HCT116 (cell line): ENCODE results near the gene TPRKB. TPM values are rescaled to one million over a fixed set of nuclear protein-coding genes. Genes with fewer than 3 reads are reported as not detected.
"Not testable (repeated sequence)": the region's sequence is repeated elsewhere in the genome, so short reads cannot be mapped to it uniquely, and the experiment has no call there.

Source experiments
- ATAC-seq: fragments of 200-7000 bp; cut with Tn5 transposase; 2 replicates; pipeline ENCODE4 v1.9.1; 2020; ENCODE audit warnings: mild to moderate bottlenecking, moderate library complexity
- BruUV-seq: library from RNA; stranded (reverse); fragments of 400-500 nt; replicated peaks from 2 replicates; lab custom pipeline; 2021; lab: Mats Ljungman, UMichigan
- CTCF ChIA-PET: fragments of 300-600 bp; sonication (Branson Sonifier 250); formaldehyde crosslinking; loops from one replicate; lab custom pipeline; 2021; ENCODE audit warnings: antibody characterized with exemption; lab: Charles Lee
- POLR2A ChIA-PET: fragments of 300-600, 350-600 bp; sonication (Branson Sonifier 250); formaldehyde crosslinking; loops from one replicate; lab custom pipeline; 2021; ENCODE audit warnings: antibody characterized with exemption; lab: Charles Lee
- RAD21 ChIA-PET, 2 experiments: fragments of 300-600 bp; sonication (Branson Sonifier 250); formaldehyde crosslinking; loops; one replicate each; lab custom pipeline; 2023; ENCODE audit warnings: low total read pairs in 2 of 2; ENCODE audit not compliant: uncharacterized antibody in 2 of 2, unreplicated experiment in 2 of 2, low non-redundant PET in 1 of 2; lab: Charles Lee
- DNase-seq: peaks from one replicate; pipeline ENCODE4 v3.0.0-alpha.2; 2010; ENCODE audit warnings: low read depth, low spot score
- H2AFZ ChIP-seq: fragments of 200-600 bp; shearing (Covaris generic), sonication (generic); 2 replicates; pipeline ENCODE4 v1.6.1; 2017; ENCODE audit warnings: low read depth, mixed run types, mixed read lengths, antibody characterized with exemption, low read length; ENCODE audit not compliant: poor library complexity, severe bottlenecking
- H3K27ac ChIP-seq: 2 replicates; pipeline ENCODE4 v1.5.1; 2012; ENCODE audit warnings: low read depth, low read length
- H3K27me3 ChIP-seq: fragments of 200-600 bp; sonication (generic); 2 replicates; pipeline ENCODE4 v1.6.1; 2016; ENCODE audit warnings: mixed run types, low read length, mixed read lengths; ENCODE audit not compliant: insufficient read depth
- H3K36me3 ChIP-seq, 2 experiments: fragments of 200-500 bp in 1 of 2; fragments of 200-600 bp in 1 of 2; sonication (Bioruptor generic) in 1 of 2; sonication (generic) in 1 of 2; 2 replicates each; pipeline versions ENCODE4 v1.5.1 to v1.6.1; 2014 to 2016; ENCODE audit warnings: low read length in 2 of 2, inconsistent platforms in 1 of 2, mixed read lengths in 1 of 2, mixed run types in 1 of 2; ENCODE audit not compliant: insufficient read depth in 2 of 2, control insufficient read depth in 1 of 2
- H3K4me1 ChIP-seq, 2 experiments: fragments of 200-600 bp in 1 of 2; sonication (generic) in 1 of 2; 2 replicates each; pipeline versions ENCODE4 v1.5.1 to v1.6.1; 2012 to 2017; ENCODE audit warnings: low read length in 2 of 2, inconsistent platforms in 1 of 2, mild to moderate bottlenecking in 1 of 2, mixed read lengths in 1 of 2, mixed run types in 1 of 2, moderate library complexity in 1 of 2; ENCODE audit not compliant: insufficient read depth in 2 of 2, control insufficient read depth in 1 of 2
- H3K4me2 ChIP-seq: fragments of 200-600 bp; sonication (generic); 2 replicates; pipeline ENCODE4 v1.6.1; 2017; ENCODE audit warnings: mixed run types, low read length, mixed read lengths
- H3K4me3 ChIP-seq, 2 experiments: fragments of 200-600 bp in 1 of 2; sonication (generic) in 1 of 2; replicated peaks in 1 of 2; 2 replicates each; pipeline ENCODE4 v1.5.1; 2011 to 2016; ENCODE audit warnings: low read length in 2 of 2, control low read depth in 1 of 2, low read depth in 1 of 2, mild to moderate bottlenecking in 1 of 2, mixed read lengths in 1 of 2, mixed run types in 1 of 2
- H3K79me2 ChIP-seq: fragments of 200-600 bp; sonication (generic); 2 replicates; pipeline ENCODE4 v1.6.1; 2017; ENCODE audit warnings: mild to moderate bottlenecking, mixed run types, low read length, moderate library complexity, mixed read lengths; ENCODE audit not compliant: insufficient read depth
- H3K9ac ChIP-seq: fragments of 200-600 bp; sonication (generic); 2 replicates; pipeline ENCODE4 v1.6.1; 2016; ENCODE audit warnings: low read length, mixed read lengths
- H3K9me2 ChIP-seq: fragments of 200-600 bp; sonication (generic), shearing (Covaris generic); 2 replicates; pipeline ENCODE4 v1.6.1; 2017; ENCODE audit warnings: mixed run types, mild to moderate bottlenecking, moderate library complexity; ENCODE audit not compliant: insufficient read depth
- H3K9me3 ChIP-seq, 2 experiments: fragments of 200-500 bp in 1 of 2; fragments of 200-600 bp in 1 of 2; sonication (Bioruptor generic) in 1 of 2; sonication (generic) in 1 of 2; 2 replicates each; pipeline ENCODE4 v1.6.1; 2014 to 2017; ENCODE audit warnings: low read length in 2 of 2, mixed read lengths in 2 of 2, inconsistent platforms in 1 of 2, low read depth in 1 of 2, mild to moderate bottlenecking in 1 of 2, mixed run types in 1 of 2, moderate library complexity in 1 of 2; ENCODE audit not compliant: control insufficient read depth in 1 of 2, insufficient read depth in 1 of 2
- H4K20me1 ChIP-seq: fragments of 200-600 bp; sonication (generic), shearing (Covaris generic); 2 replicates; pipeline ENCODE4 v1.6.1; 2017; ENCODE audit warnings: mixed run types, mild to moderate bottlenecking, moderate library complexity; ENCODE audit not compliant: insufficient read depth
- CTCF ChIP-seq, 3 experiments: fragments of 200-600 bp in 1 of 3; sonication (generic) in 1 of 3; IDR thresholded peaks in 2 of 3; conservative IDR thresholded peaks in 1 of 3; 2 replicates each; pipeline ENCODE4 v1.5.1; 2012 to 2017; ENCODE audit warnings: low read depth in 2 of 3, low read length in 2 of 3, antibody characterized with exemption in 1 of 3, borderline replicate concordance in 1 of 3, control low read depth in 1 of 3, mild to moderate bottlenecking in 1 of 3, mixed read lengths in 1 of 3, mixed run types in 1 of 3, moderate library complexity in 1 of 3; ENCODE audit not compliant: insufficient read depth in 1 of 3
- RAD21 ChIP-seq: IDR thresholded peaks from 2 replicates; pipeline ENCODE4 v1.6.1; 2012; ENCODE audit warnings: low read depth, mild to moderate bottlenecking
- intact Hi-C: fragments of 100-400 bp; cut with micrococcal nuclease; formaldehyde crosslinking; loops from 2 replicates; pipeline ENCODE4 v1.10.0; 2022
- total RNA-seq: library from RNA; stranded (reverse); gene quantifications from one replicate; pipeline ENCODE4 v1.2.1, GENCODE V29; 2021; ENCODE audit not compliant: unreplicated experiment

The TPRKB gene
- total RNA-seq, 1 experiment from 2014 or later = 42.5 TPM

GRCh38 chr2:73696985-73697384 is 40.2 kb downstream of the TPRKB start:
- H3K9me3 ChIP-seq, H3K27me3 ChIP-seq, H3K4me2 ChIP-seq, H3K4me3 ChIP-seq, H3K36me3 ChIP-seq, CTCF ChIA-PET, intact Hi-C loops, RAD21 ChIA-PET, H3K27ac ChIP-seq, H3K9ac ChIP-seq, ATAC-seq, H2AFZ ChIP-seq, DNase-seq, BruUV-seq, POLR2A ChIA-PET, H3K4me1 ChIP-seq, H3K79me2 ChIP-seq, H3K9me2 ChIP-seq, H4K20me1 ChIP-seq: not testable (repeated sequence)

GRCh38 chr2:73696521-73696920 is 40.6 kb downstream of the TPRKB start:
- H3K27me3 ChIP-seq, H3K9me2 ChIP-seq, H4K20me1 ChIP-seq, BruUV-seq, POLR2A ChIA-PET, H3K27ac ChIP-seq, ATAC-seq, intact Hi-C loops, H3K79me2 ChIP-seq, DNase-seq, H2AFZ ChIP-seq, H3K36me3 ChIP-seq, H3K4me1 ChIP-seq, H3K4me2 ChIP-seq, H3K9me3 ChIP-seq, RAD21 ChIA-PET, H3K4me3 ChIP-seq, H3K9ac ChIP-seq: not testable (repeated sequence)
- CTCF ChIA-PET = interaction anchor here (0.8 kb wide), 1 partner anchor 16 kb away, joined by 3 read pairs; no protein-coding TSS in a partner anchor

- BruUV-seq, H3K27ac ChIP-seq, POLR2A ChIA-PET, H4K20me1 ChIP-seq, H3K9me2 ChIP-seq, H3K79me2 ChIP-seq, H3K4me1 ChIP-seq, H3K36me3 ChIP-seq, H3K9ac ChIP-seq, H3K4me3 ChIP-seq, H3K9me3 ChIP-seq, RAD21 ChIA-PET, H3K27me3 ChIP-seq: not testable (repeated sequence)
- peak; percentile 99 for ATAC-seq
- intact Hi-C loops = loop anchor here (2.0 kb wide), 1 partner anchor 60 kb away; no protein-coding TSS in a partner anchor
- peak; percentile 21 for DNase-seq
- CTCF ChIA-PET = interaction anchor here (1.5 kb wide), 1 partner anchor 10 kb away, joined by 8 read pairs; no protein-coding TSS in a partner anchor
- Histone ChIP-seq H2AFZ (peak overlapping the region; percentile 88), H3K4me2 (peak overlapping the region; percentile 9; the same call in 1 of the 2 replicates)
- TF ChIP-seq CTCF (IDR thresholded peaks at IDR 0.05 in 2 of 3, conservative IDR thresholded peaks at IDR 0.05 in 1 of 3; ENCODE audit: borderline replicate concordance in 1 of 3, insufficient read depth in 1 of 3, low read depth in 2 of 3, low read length in 2 of 3) (peak; percentile 32 to 65 (median 44); a peak in 5 of 6 replicates), RAD21 (peak; percentile 37; the same call in 1 of the 2 replicates)
These were observed 46.6 kb downstream of the TPRKB start for GRCh38 chr2:73690372-73691088.

- H3K79me2 ChIP-seq, DNase-seq, H3K4me2 ChIP-seq, H3K4me1 ChIP-seq, H3K36me3 ChIP-seq, H3K27me3 ChIP-seq, H3K4me3 ChIP-seq, H3K9ac ChIP-seq, BruUV-seq, ATAC-seq, RAD21 ChIA-PET, CTCF ChIA-PET, H2AFZ ChIP-seq, H3K27ac ChIP-seq, H3K9me2 ChIP-seq, H3K9me3 ChIP-seq, H4K20me1 ChIP-seq, POLR2A ChIA-PET: not testable (repeated sequence)
- intact Hi-C loops = loop anchor here (5.0 kb wide), 1 partner anchor 464 kb away; no protein-coding TSS in a partner anchor
These were observed 48.7 kb downstream of the TPRKB start for GRCh38 chr2:73688494-73688893.
